Endothelial cell of umbilical vein (primary cell): ENCODE data around the gene COPS6.

ENCODE experiments used
- POLR2A ChIP-seq: IDR thresholded peaks from 2 replicates; pipeline ENCODE4 v1.6.1; 2012; ENCODE audit warnings: low read depth, mild to moderate bottlenecking, control low read depth, low read length
- POLR2AphosphoS5 ChIP-seq: IDR thresholded peaks from 2 replicates; pipeline ENCODE4 v1.6.1; 2012; ENCODE audit warnings: low read depth, mild to moderate bottlenecking, control low read depth, low read length, moderate library complexity; ENCODE audit not compliant: insufficient read depth
- TF ChIP-seq, protein P1 (sequence below), 2 donors: IDR thresholded peaks; 1 replicate in 1 of 2; 2 replicates in 1 of 2; pipeline ENCODE4 v1.5.1; 2011; ENCODE audit warnings: low read length in 2 of 2, mild to moderate bottlenecking in 2 of 2, moderate library complexity in 2 of 2, control low read depth in 1 of 2, inconsistent platforms in 1 of 2, low read depth in 1 of 2; ENCODE audit not compliant: insufficient read depth in 1 of 2; ENCODE audit errors: extremely low read depth in 1 of 2
- TF ChIP-seq, protein P2 (sequence below): IDR thresholded peaks from 2 replicates; pipeline ENCODE4 v1.6.1; 2011; ENCODE audit not compliant: insufficient read depth, insufficient read length

DNA sequence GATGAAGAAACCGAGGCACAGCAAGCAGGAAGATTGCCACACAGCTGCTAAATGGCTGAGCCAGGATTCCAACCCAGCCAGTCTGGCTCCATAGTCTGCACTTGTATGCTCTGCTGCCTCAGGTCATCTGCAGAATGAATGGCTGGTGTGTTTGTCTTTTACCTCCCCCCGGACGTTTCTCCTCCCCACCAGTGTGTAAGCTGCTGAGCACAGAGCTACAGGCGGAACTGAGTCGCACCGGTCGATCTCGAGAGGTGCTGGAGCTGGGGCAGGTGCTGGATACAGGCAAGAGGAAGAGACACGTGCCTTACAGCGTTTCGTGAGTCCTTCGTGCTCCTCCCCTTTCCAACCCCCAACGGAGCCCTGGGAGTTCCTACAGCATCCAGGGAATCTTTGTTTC, 33.3 kb downstream of the COPS6 start:
- TF ChIP-seq POLR2AphosphoS5 (no peak), POLR2A (no peak)
- TF ChIP-seq, protein P1, sequence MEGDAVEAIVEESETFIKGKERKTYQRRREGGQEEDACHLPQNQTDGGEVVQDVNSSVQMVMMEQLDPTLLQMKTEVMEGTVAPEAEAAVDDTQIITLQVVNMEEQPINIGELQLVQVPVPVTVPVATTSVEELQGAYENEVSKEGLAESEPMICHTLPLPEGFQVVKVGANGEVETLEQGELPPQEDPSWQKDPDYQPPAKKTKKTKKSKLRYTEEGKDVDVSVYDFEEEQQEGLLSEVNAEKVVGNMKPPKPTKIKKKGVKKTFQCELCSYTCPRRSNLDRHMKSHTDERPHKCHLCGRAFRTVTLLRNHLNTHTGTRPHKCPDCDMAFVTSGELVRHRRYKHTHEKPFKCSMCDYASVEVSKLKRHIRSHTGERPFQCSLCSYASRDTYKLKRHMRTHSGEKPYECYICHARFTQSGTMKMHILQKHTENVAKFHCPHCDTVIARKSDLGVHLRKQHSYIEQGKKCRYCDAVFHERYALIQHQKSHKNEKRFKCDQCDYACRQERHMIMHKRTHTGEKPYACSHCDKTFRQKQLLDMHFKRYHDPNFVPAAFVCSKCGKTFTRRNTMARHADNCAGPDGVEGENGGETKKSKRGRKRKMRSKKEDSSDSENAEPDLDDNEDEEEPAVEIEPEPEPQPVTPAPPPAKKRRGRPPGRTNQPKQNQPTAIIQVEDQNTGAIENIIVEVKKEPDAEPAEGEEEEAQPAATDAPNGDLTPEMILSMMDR (IDR thresholded peaks at IDR 0.05; ENCODE audit: extremely low read depth in 1 of 2, insufficient read depth in 1 of 2, low read depth in 1 of 2, low read length in 2 of 2) = no peak
- TF ChIP-seq, protein P2, sequence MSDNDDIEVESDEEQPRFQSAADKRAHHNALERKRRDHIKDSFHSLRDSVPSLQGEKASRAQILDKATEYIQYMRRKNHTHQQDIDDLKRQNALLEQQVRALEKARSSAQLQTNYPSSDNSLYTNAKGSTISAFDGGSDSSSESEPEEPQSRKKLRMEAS = no peak
